GM21619 (cell line): ENCODE data around the gene SRPK3.

Source experiments
- ATAC-seq: cut with Tn5 transposase; IDR thresholded peaks from one replicate; pipeline ENCODE4 v1.9.1; 2021; ENCODE audit not compliant: unreplicated experiment

The SRPK3 gene

DNA sequence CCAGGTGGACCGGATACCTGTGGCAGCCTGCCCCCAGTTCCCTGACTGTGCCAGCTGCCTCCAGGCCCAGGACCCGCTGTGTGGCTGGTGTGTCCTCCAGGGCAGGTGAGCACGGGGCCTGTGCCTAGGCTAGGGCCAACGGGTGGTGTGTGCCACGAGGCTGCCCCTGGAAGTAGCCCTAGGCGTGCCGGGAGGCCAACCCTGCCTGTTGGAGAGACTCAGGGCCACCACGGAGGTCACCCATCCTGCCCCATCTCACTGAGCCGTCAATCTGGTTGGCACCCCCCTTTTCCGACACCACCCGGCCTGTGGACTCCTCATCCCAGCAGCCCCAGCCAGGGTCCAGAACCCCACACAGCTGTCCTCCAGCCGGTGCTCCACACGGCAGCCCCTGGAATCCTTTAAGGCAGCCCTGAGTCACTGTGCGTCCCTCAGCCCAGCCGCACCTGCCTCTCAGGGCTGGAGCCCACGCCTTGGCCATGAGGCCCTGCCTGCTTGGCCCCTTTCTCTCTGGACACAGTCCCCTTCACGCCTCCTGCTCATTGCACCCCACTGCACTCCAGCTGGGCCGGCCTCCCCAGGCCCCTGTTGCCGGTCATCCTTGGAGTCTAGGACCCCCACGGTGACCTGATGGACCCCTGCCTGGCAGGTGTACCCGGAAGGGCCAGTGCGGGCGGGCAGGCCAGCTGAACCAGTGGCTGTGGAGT lies 11.5 kb upstream of the SRPK3 start:
- ATAC-seq: no peak

GRCh38 chrX:153769865-153770600 lies 10.8 kb upstream of the SRPK3 start:
- no peak for ATAC-seq

DNA sequence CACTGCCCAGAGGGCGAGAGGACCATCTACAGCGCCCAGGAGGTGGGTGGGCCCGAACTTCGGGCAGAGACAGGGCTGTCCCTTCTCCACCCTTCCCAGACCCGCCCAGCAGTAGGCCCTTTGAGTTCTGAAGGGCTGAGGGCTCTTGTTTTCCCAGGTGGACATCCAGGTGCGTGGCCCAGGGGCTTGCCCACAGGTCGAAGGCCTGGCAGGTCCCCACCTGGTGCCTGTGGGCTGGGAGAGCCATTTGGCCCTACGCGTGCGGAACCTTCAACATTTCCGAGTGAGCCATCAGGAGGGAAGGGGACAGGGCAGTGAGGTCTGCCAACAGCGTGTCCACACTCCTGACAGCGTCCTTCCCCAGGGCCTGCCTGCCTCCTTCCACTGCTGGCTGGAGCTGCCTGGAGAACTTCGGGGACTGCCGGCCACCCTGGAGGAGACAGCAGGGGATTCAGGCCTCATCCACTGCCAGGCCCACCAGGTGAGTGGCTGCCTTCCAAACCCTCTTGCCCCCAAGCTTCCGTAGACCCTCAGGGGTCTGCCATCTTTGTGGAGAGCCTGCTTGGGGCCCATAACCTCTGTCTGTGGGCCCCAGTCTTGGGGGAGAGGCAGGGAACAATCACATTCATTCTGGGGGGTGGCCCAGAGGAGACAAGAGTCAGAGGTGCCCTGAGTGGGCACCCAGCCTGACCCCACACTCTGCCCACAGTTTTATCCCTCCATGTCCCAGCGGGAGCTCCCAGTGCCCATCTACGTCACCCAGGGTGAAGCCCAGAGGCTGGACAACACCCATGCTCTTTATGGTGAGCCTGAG lies 10.0 kb upstream of the SRPK3 start:
- no peak for ATAC-seq

GRCh38 chrX:153771415-153772315 lies 9.2 kb upstream of the SRPK3 start:
- no peak for ATAC-seq

DNA sequence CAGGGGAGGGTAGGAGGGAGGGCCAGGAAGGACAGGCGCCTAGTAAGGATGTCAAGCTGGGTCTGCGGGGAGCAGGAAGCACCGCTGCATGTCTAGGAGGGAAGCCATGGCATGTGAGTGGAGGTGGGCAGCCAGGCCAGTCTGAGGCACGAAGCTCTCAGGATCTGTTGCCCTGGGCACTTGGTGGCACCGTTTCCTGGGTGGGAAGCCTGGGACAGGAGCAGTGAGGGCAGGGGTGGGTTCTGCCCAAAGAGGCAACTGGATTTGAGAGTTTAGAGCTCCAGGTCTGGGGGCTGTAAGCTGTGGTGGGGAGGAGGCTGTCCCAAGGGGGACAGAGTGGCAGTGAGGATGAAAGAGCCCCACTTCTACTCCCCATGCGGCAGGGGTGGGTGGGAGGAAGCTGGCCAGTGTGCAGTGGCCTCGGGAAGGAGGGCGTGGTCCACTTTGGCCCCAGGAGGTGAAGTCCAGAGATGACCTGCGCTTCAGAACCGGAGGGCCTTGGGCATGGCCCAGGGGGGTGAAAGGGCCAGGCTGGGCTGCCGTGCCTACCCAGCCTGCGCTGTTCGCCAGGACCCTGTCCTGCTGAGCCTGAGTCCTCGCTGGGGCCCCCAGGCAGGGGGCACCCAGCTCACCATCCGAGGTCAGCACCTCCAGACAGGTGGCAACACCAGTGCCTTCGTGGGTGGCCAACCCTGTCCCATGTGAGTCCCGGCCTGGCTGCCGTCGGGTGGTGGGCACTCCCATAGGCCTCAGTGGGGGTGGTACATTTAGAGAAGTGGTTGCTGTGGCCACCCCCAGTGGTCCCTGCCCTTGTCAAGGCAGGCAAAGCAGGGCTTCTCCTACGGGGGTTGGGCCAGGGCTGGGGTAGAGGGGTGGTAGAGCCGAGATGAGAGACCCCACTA lies 8.3 kb upstream of the SRPK3 start:
- no peak for ATAC-seq

DNA sequence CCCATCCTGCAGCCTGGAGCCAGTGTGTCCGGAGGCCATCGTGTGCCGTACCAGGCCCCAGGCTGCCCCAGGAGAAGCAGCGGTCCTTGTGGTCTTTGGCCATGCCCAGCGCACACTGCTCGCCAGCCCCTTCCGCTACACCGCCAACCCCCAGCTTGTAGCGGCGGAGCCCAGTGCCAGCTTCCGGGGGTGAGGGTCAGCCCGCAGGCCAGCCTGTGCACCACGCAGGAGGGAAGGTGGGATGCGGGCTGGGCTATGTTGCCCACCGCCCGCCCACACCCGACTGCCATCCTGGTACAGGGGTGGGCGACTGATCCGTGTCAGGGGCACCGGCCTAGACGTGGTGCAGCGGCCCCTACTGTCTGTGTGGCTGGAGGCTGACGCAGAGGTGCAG lies 7.6 kb upstream of the SRPK3 start:
- ATAC-seq: no peak

DNA sequence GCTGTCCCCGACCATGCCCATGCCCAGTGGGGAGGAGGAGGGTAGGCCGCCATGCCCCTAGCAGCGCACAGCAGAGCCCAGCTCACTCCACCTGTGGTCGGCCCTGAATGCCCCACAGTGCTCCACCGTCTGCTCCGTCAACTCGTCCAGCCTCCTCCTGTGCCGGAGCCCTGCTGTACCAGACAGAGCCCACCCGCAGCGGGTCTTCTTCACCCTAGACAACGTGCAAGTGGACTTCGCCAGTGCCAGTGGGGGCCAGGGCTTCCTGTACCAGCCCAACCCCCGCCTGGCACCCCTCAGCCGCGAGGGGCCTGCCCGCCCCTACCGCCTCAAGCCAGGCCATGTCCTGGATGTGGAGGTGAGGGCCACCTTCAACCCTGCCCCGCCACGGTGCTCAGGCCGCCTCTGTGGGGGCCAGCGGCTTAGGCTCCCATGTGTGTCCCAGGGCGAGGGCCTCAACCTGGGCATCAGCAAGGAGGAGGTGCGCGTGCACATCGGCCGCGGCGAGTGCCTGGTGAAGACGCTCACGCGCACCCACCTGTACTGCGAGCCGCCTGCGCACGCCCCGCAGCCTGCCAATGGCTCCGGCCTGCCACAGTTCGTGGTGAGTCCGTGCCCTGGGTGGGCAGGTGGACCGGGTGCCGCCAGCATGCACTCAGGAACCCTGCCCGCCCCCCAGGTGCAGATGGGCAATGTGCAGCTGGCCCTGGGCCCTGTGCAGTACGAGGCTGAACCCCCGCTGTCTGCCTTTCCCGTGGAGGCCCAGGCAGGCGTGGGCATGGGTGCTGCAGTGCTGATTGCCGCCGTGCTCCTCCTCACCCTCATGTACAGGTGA lies 6.9 kb upstream of the SRPK3 start:
- no peak for ATAC-seq

DNA sequence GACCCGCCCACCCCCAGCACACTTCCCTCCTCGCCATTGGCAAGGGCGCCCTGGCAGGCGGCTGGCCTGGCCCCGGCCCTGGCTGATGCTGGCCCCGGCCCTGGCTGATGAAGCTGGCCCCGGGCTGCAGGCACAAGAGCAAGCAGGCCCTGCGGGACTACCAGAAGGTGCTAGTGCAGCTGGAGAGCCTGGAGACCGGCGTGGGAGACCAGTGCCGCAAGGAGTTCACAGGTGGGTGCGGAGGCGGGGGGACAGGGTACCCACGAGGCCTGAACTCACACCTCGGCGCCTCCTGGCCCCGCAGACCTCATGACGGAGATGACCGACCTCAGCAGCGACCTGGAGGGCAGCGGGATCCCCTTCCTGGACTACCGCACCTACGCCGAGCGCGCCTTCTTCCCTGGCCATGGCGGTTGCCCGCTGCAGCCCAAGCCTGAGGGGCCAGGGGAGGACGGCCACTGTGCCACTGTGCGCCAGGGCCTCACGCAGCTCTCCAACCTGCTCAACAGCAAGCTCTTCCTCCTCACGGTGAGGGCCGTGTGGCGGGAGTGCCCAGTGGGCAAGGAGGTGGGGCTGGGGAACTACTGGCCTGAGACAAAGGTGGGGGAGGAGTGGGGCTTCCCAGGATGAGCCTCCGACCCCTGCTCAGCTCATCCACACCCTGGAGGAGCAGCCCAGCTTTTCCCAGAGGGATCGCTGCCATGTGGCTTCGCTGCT lies 6.1 kb upstream of the SRPK3 start:
- no peak for ATAC-seq

DNA sequence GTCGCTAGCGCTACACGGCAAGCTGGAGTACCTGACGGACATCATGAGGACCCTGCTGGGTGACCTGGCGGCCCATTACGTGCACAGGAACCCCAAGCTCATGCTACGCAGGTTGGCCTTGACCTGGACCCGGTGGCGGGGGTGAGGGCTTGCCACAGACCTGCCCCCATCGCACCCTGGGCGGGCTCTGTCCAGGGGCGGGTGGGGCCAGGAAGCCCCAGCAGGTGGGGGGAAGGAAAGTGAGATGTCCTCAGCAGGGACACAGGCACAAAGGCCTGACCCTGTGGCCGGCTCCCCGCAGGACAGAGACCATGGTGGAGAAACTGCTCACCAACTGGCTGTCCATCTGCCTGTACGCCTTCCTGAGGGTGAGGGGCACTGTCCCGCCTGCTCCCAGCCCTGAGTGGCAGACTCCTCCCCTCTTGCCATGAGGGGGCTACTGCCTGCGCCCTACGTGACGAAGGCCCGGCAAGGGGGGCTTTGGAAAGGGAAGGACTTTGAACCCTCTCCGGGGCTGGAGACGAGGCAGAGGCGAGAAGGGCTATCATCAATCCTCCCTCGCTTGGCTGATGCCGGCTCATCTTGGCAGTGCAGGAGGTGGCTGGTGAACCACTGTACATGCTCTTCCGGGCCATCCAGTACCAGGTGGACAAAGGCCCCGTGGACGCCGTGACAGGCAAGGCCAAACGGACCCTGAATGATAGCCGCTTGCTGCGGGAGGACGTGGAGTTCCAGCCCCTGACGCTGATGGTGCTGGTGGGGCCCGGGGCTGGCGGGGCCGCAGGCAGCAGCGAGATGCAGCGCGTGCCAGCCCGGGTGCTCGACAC lies 5.3 kb upstream of the SRPK3 start:
- ATAC-seq: no peak

- no peak for ATAC-seq
These were observed 4.7 kb upstream of the SRPK3 start for GRCh38 chrX:153776120-153776599.

DNA sequence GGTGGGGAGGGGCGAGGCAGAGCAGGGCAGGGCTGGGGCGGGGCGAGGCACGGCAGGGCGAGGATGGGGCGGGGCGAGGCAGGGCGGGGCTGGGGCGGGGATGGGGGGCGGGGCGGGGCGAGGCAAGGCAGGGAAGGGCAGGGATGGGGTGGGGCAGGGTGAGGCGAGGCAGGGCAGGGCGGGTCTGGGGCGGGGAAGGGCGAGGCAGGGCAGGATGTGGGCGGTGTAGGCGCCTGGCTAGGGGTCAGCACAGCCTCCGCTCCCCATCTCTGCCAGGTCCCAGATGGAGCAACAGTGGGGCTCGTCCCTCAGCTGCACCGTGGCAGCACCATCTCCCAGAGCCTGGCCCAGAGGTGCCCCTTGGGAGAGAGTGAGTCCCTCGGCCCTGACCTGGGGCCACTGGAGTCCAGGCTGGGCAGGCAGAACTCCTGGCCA lies 4.2 kb upstream of the SRPK3 start:
- ATAC-seq: no peak

GRCh38 chrX:153777261-153778090 lies 3.4 kb upstream of the SRPK3 start:
- ATAC-seq: no peak

DNA sequence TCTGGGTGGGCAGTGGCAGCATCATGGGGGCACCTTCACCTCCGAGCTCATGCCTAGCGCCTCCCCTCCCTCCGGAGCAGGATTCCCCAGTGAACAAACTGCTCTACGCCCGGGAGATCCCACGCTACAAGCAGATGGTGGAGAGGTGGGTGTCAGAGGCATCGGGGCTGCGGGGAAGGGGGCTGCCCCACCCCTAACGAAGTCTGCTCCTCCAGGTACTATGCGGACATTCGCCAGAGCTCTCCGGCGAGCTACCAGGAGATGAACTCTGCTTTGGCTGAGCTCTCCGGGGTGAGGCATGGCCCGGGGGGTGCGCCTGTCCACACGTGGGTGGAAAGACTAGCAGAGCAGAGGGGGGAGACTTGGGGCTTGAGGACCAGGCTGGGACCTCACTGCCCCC lies 2.7 kb upstream of the SRPK3 start:
- ATAC-seq: no peak

GRCh38 chrX:153778684-153779101 lies 2.1 kb upstream of the SRPK3 start:
- ATAC-seq: no peak

DNA sequence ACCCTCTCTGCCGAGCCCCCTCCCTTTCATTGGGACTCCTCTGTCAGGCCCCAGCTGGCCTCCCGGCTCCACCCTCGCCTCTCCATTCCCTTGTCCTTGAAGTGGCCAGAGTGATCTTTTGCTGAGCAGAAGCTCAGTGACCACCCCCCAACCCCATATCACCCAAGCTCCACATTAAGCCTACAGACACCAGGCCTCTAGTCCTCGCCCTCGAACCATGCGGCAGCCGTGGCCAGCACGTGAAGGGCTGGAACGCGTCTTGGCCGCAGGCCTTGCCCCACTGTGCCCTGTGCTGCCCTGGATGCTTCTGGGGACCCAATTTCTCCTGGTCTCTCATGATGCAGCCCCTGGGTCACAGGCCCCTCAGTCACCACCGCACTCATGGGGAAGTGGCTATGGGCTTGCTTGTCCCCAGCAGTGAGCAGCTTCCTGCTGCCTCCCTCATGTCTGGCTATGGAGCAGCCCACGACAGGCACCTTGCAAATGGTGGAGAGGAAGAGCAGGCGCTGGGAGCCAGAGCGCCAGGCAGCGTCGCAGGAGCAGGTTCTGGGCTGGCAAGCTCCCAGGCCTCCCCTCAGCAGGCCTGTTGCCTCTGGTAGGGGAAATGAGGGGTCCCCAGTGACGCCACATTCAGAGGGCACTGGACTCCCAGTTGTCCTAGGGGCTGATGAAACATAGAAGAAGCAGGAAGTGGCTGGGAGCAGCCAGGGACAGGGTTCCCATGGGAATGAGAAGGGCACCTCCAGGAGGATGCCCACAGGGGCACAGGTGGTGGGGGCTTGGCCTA lies 757 bp upstream of the SRPK3 start:
- ATAC-seq: no peak
